PC-3 (cell line): ENCODE results near the gene CCDC13. TPM values are rescaled to one million over a fixed set of nuclear protein-coding genes. Genes with fewer than 3 reads are reported as not detected.
A peak's percentile ranks its signal among the peaks of the same experiment; 100 is the strongest.

Experiments used
- ATAC-seq: fragments of 200-7000 bp; cut with Tn5 transposase; 2 replicates; pipeline ENCODE4 v1.9.1; 2020; ENCODE audit warnings: mild to moderate bottlenecking, moderate library complexity
- BruUV-seq: library from RNA; stranded (reverse); fragments of 400-500 nt; replicated peaks from 2 replicates; lab custom pipeline; 2021; lab: Mats Ljungman, UMichigan
- CTCF ChIA-PET: fragments of 300-600 bp; sonication (Branson Sonifier 250); formaldehyde crosslinking; loops from one replicate; lab custom pipeline; 2022; ENCODE audit warnings: antibody characterized with exemption; lab: Charles Lee
- POLR2A ChIA-PET: fragments of 300-600 bp; sonication (Branson Sonifier 250); formaldehyde crosslinking; loops from one replicate; lab custom pipeline; 2022; ENCODE audit warnings: antibody characterized with exemption; ENCODE audit not compliant: unreplicated experiment; lab: Charles Lee
- DNase-seq: peaks from one replicate; pipeline ENCODE4 v3.0.0-alpha.2; 2015
- H2AFZ ChIP-seq: fragments of 300-600 bp; sonication (generic); 2 replicates; pipeline ENCODE4 v1.6.0; 2016; ENCODE audit warnings: antibody characterized with exemption, low read length
- H3F3A ChIP-seq: fragments of 300-600 bp; sonication (generic); one replicate; pipeline ENCODE4 v1.6.0; 2017; ENCODE audit warnings: antibody characterized with exemption, low read length, control low read depth, mild to moderate bottlenecking; ENCODE audit not compliant: unreplicated experiment
- H3K27ac ChIP-seq: fragments of 300-600 bp; sonication (generic); 2 replicates; pipeline ENCODE4 v1.5.1; 2016; ENCODE audit warnings: mild to moderate bottlenecking, low read length
- H3K27me3 ChIP-seq: fragments of 300-600 bp; sonication (generic); 2 replicates; pipeline ENCODE4 v1.6.1; 2016; ENCODE audit warnings: low read length, mixed read lengths
- H3K36me3 ChIP-seq: fragments of 300-600 bp; sonication (generic); 2 replicates; pipeline ENCODE4 v1.6.1; 2016; ENCODE audit warnings: low read depth, mixed run types, low read length, mixed read lengths
- H3K4me1 ChIP-seq: fragments of 300-600 bp; sonication (generic); 2 replicates; pipeline ENCODE4 v1.5.1; 2016; ENCODE audit warnings: low read length; ENCODE audit not compliant: insufficient read depth
- H3K4me2 ChIP-seq: fragments of 300-600 bp; sonication (generic); 2 replicates; pipeline ENCODE4 v1.6.0; 2016; ENCODE audit warnings: low read length
- H3K4me3 ChIP-seq: fragments of 300-600 bp; sonication (generic); 2 replicates; pipeline ENCODE4 v1.5.1; 2016; ENCODE audit warnings: mild to moderate bottlenecking, low read length, mixed read lengths
- H3K79me2 ChIP-seq: fragments of 300-600 bp; sonication (generic); 2 replicates; pipeline ENCODE4 v1.6.1; 2017; ENCODE audit warnings: low read length, mixed read lengths
- H3K9ac ChIP-seq: fragments of 300-600 bp; sonication (generic); 2 replicates; pipeline ENCODE4 v1.6.0; 2016; ENCODE audit warnings: mild to moderate bottlenecking, low read length
- H3K9me2 ChIP-seq: fragments of 300-600 bp; sonication (generic); replicated peaks from 2 replicates; pipeline ENCODE4 v1.6.1; 2016; ENCODE audit warnings: mixed run types, low read length, mixed read lengths
- H3K9me3 ChIP-seq: fragments of 300-600 bp; sonication (generic); 2 replicates; pipeline ENCODE4 v1.6.1; 2016; ENCODE audit warnings: low read length, mixed read lengths
- H4K20me1 ChIP-seq: fragments of 300-600 bp; sonication (generic); 2 replicates; pipeline ENCODE4 v1.6.1; 2016; ENCODE audit warnings: low read length, mixed read lengths
- CTCF ChIP-seq: fragments of 300-600 bp; sonication (generic); conservative IDR thresholded peaks from 2 replicates; pipeline ENCODE4 v1.5.1; 2017; ENCODE audit warnings: antibody characterized with exemption, low read depth, mild to moderate bottlenecking, low read length
- EZH2 ChIP-seq: fragments of 300-600 bp; sonication (generic); IDR thresholded peaks from one replicate; pipeline ENCODE4 v1.6.1; 2017; ENCODE audit warnings: antibody characterized with exemption, mild to moderate bottlenecking, low read length; ENCODE audit not compliant: unreplicated experiment
- EZH2phosphoT487 ChIP-seq: fragments of 300-600 bp; sonication (generic); IDR thresholded peaks from 2 replicates; pipeline ENCODE4 v1.6.1; 2018; ENCODE audit warnings: mild to moderate bottlenecking, antibody characterized with exemption, low read length, borderline replicate concordance
- intact Hi-C: fragments of 100-400 bp; cut with micrococcal nuclease; formaldehyde crosslinking; loops from 2 replicates; pipeline ENCODE4 v1.9.0; 2023
- total RNA-seq: library from RNA; depleted of rRNA; stranded (reverse); fragments of >200 nt; gene quantifications from 2 replicates; pipeline ENCODE4 v1.2.3, GENCODE V29; 2014

Gene CCDC13
- total RNA-seq, 1 experiment from 2014 or later: 0.47 TPM

GRCh38 chr3:42805141-42805821 lies 32.2 kb upstream of the CCDC13 start:
- ATAC-seq (no peak), DNase-seq (no peak)
- H4K20me1 ChIP-seq: peaks cover 7% of the 10 kb centered on the region; the same call in 1 of the 2 replicates
- peak overlapping the region; percentile 99 for H3K9ac ChIP-seq
- H3K27me3 ChIP-seq: no peaks in the 10 kb centered on the region
- ChIA-PET CTCF (interaction anchor here (1.1 kb wide), 1 partner anchor 25 kb away, joined by 4 read pairs; no protein-coding TSS in a partner anchor), POLR2A (interaction anchor here (0.6 to 1.3 kb wide), 8 partner anchors 9 to 1360 kb away, joined by 3 to 13 read pairs (median 3); no protein-coding TSS in a partner anchor)
- peak overlapping the region; percentile 91 for H3K4me2 ChIP-seq
- H3K4me1 ChIP-seq: peaks cover 34% of the 10 kb centered on the region
- H3K9me2 ChIP-seq: no peaks in the 10 kb centered on the region
- no peak for TF ChIP-seq EZH2
- peak overlapping the region; percentile 62 for H3K27ac ChIP-seq
- intact Hi-C loops: no loop called here
- BruUV-seq: no TSS peak
- H3K36me3 ChIP-seq: 0 out of 2 replicates have a peak, but pooled peaks cover 3% of the 10 kb centered on the region
- no peaks in the 10 kb centered on the region for H3F3A ChIP-seq
- peaks cover 40% of the 10 kb centered on the region for H3K79me2 ChIP-seq
- peak overlapping the region; percentile 80; the same call in 1 of the 2 replicates for H2AFZ ChIP-seq
- no peaks in the 10 kb centered on the region for H3K9me3 ChIP-seq
- H3K4me3 ChIP-seq: peak overlapping the region; percentile 97

- peaks cover 34% of the 10 kb centered on the region for H3K4me1 ChIP-seq
- H3K27ac ChIP-seq: peak overlapping the region; percentile 62
- no peaks in the 10 kb centered on the region for H3K27me3 ChIP-seq
- H3K4me3 ChIP-seq: peak overlapping the region; percentile 97
- DNase-seq: no peak
- H4K20me1 ChIP-seq: peaks cover 7% of the 10 kb centered on the region; the same call in 1 of the 2 replicates
- H3K9ac ChIP-seq: peak overlapping the region; percentile 99
- H3K36me3 ChIP-seq: 0 out of 2 replicates have a peak, but pooled peaks cover 3% of the 10 kb centered on the region
- TSS peak; percentile 89 for BruUV-seq
- TF ChIP-seq EZH2phosphoT487 (no peak), EZH2 (no peak), CTCF (no peak)
- no peaks in the 10 kb centered on the region for H3F3A ChIP-seq
- peaks cover 45% of the 10 kb centered on the region for H3K79me2 ChIP-seq
- intact Hi-C loops: loop anchor here (1.0 kb wide), 4 partner anchors 11 to 25 kb away; no protein-coding TSS in a partner anchor
- no peaks in the 10 kb centered on the region for H3K9me3 ChIP-seq
- POLR2A ChIA-PET: interaction anchor here (0.6 to 1.3 kb wide), 8 partner anchors 9 to 1360 kb away, joined by 3 to 13 read pairs (median 3); no protein-coding TSS in a partner anchor
- ATAC-seq: peak; percentile 11
- no peaks in the 10 kb centered on the region for H3K9me2 ChIP-seq
- CTCF ChIA-PET: interaction anchor here (0.7 to 1.1 kb wide), 2 partner anchors 25 to 758 kb away, joined by 3 to 4 read pairs; no protein-coding TSS in a partner anchor
- H3K4me2 ChIP-seq: peak overlapping the region; percentile 91
- H2AFZ ChIP-seq: peak overlapping the region; percentile 80
These were observed 31.7 kb upstream of the CCDC13 start for GRCh38 chr3:42804831-42805132.

- peak; percentile 98 for DNase-seq
- BruUV-seq: no TSS peak
- Histone ChIP-seq H3K4me1 (peaks cover 34% of the 10 kb centered on the region), H2AFZ (peak within 1 kb of the TSS; percentile 80), H3K4me2 (peak within 1 kb of the TSS; percentile 91), H4K20me1 (peaks cover 7% of the 10 kb centered on the region; the same call in 1 of the 2 replicates), H3K9me2 (no peaks in the 10 kb centered on the region), H3K9me3 (no peaks in the 10 kb centered on the region), H3K9ac (peak within 1 kb of the TSS; percentile 99), H3K27ac (peak within 1 kb of the TSS; percentile 89), H3K27me3 (no peaks in the 10 kb centered on the region), H3K4me3 (peak within 1 kb of the TSS; percentile 97), H3K79me2 (peaks cover 50% of the 10 kb centered on the region), H3F3A (no peaks in the 10 kb centered on the region), H3K36me3 (0 out of 2 replicates have a peak, but pooled peaks cover 3% of the 10 kb centered on the region)
- peak; percentile 96 for ATAC-seq
- ChIA-PET CTCF (interaction anchor here (0.7 to 1.1 kb wide), 2 partner anchors 26 to 757 kb away, joined by 3 to 4 read pairs; no protein-coding TSS in a partner anchor), POLR2A (interaction anchor here (0.6 to 1.3 kb wide), 8 partner anchors 8 to 1361 kb away, joined by 3 to 13 read pairs (median 3); no protein-coding TSS in a partner anchor)
- intact Hi-C loops: loop anchor here (1.0 kb wide), 4 partner anchors 11 to 25 kb away; no protein-coding TSS in a partner anchor
- TF ChIP-seq EZH2phosphoT487: no peak
These were observed 31.2 kb upstream of the CCDC13 start, which contains the start of gene HIGD1A for GRCh38 chr3:42804106-42804830. TSS of gene HIGD1A (minus strand) at chr3:42804490. CDS start at chr3:42794253, 10,237 bp downstream.
